ENCODE results near the gene NAXE.

GRCh38 chr1:156598731-156599432 is 7.3 kb downstream of the NAXE start:
- TF ChIP-seq POLR2AphosphoS5 (IDR thresholded peaks at IDR 0.05) (no peak), CTCF (IDR thresholded peaks at IDR 0.05) (no peak), EP300 (IDR thresholded peaks at IDR 0.05; ENCODE audit: low read depth) (no peak), POLR2A (IDR thresholded peaks at IDR 0.05) (no peak)
